ENCODE data around the gene PPP1R15B.

The PPP1R15B gene

GRCh38 chr1:204398197-204399125 lies 13.2 kb downstream of the PPP1R15B start:
- peak; percentile 48 for DNase-seq

- no peak for DNase-seq
Observed at GRCh38 chr1:204396015-204396583, 15.5 kb downstream of the PPP1R15B start.

GRCh38 chr1:204391629-204392028 lies 20.0 kb downstream of the PPP1R15B start:
- DNase-seq: no peak

- DNase-seq: no peak
Observed at GRCh38 chr1:204390751-204391466, 20.7 kb downstream of the PPP1R15B start.

- DNase-seq: no peak
Observed at GRCh38 chr1:204385727-204386126, 25.9 kb downstream of the PPP1R15B start.

GRCh38 chr1:204384636-204385352 lies 26.8 kb downstream of the PPP1R15B start:
- no peak for DNase-seq

GRCh38 chr1:204383163-204383904 lies 28.3 kb downstream of the PPP1R15B start:
- DNase-seq: no peak

- no peak for DNase-seq
Observed at GRCh38 chr1:204382714-204383083, 28.9 kb downstream of the PPP1R15B start.

GRCh38 chr1:204380293-204380831 lies 31.3 kb downstream of the PPP1R15B start:
- DNase-seq: no peak

- peak; percentile 66 for DNase-seq
Observed at GRCh38 chr1:204377800-204378668, 33.6 kb downstream of the PPP1R15B start.

GRCh38 chr1:204376919-204377799 lies 34.5 kb downstream of the PPP1R15B start:
- DNase-seq: no peak

- no peak for DNase-seq
Observed at GRCh38 chr1:204376465-204376864, 35.2 kb downstream of the PPP1R15B start.

GRCh38 chr1:204373911-204374310 lies 37.7 kb downstream of the PPP1R15B start:
- DNase-seq: no peak

- DNase-seq: no peak
Observed at GRCh38 chr1:204370176-204370575, 41.4 kb downstream of the PPP1R15B start.

GRCh38 chr1:204368996-204369726 lies 42.5 kb downstream of the PPP1R15B start:
- DNase-seq: no peak

GRCh38 chr1:204367956-204368355 lies 43.7 kb downstream of the PPP1R15B start:
- no peak for DNase-seq

GRCh38 chr1:204367193-204367858 lies 44.3 kb downstream of the PPP1R15B start:
- DNase-seq: no peak

- no peak for DNase-seq
Observed at GRCh38 chr1:204366759-204367158, 44.9 kb downstream of the PPP1R15B start.
